ENCODE measurements around the gene HOXA4.
A peak's percentile ranks its signal among the peaks of the same experiment; 100 is the strongest.

HOXA4 gene

DNA sequence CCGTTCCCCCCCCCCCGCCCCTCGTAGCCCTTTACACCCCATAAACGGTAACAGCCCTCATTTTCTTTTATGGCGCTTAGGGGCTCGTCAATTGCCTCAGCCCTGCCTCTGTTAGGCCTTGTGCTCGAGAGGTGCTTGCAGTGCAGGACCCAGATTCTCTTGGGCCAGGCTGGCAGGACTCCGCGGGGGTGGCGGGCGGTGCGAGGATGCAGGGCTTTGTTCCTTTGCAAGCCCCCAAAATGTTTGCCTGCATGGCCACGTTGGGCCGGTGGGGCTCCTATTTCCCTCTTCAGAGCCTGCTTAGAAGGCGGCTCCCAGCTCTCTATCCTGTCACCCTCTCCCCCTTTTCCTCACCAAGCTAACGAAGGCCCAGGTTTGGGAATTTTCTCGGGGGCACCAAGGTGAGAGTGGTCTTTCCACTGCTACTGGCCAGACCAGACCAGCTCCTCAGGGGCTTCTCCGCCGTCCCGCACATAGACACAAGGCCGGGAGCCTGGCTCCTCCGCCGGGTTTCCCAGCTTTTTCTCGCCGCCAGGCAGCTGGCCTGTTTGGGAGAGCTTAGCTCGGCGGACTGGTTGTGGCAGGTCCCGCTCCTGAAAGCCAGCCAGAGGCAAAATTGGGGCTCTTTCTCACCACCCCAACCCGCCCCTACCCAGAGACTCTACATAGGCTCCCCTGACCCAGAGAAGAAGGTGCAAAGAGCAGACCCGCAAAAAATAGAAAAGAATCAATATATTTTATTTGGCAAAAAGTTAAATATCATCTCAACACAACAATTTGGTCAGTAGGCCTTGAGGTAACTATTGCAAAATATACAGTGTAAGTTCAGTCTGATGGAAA lies 31.4 kb upstream of the HOXA4 start:
- ChIA-PET POLR2A (no interaction called here), CTCF (interaction anchor here (0.8 to 3.8 kb wide), 29 partner anchors 11 to 1310 kb away, joined by 3 to 59 read pairs (median 4); partner anchors contain the start of gene HOXA3)
- TF ChIP-seq, protein P1, sequence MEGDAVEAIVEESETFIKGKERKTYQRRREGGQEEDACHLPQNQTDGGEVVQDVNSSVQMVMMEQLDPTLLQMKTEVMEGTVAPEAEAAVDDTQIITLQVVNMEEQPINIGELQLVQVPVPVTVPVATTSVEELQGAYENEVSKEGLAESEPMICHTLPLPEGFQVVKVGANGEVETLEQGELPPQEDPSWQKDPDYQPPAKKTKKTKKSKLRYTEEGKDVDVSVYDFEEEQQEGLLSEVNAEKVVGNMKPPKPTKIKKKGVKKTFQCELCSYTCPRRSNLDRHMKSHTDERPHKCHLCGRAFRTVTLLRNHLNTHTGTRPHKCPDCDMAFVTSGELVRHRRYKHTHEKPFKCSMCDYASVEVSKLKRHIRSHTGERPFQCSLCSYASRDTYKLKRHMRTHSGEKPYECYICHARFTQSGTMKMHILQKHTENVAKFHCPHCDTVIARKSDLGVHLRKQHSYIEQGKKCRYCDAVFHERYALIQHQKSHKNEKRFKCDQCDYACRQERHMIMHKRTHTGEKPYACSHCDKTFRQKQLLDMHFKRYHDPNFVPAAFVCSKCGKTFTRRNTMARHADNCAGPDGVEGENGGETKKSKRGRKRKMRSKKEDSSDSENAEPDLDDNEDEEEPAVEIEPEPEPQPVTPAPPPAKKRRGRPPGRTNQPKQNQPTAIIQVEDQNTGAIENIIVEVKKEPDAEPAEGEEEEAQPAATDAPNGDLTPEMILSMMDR (IDR thresholded peaks at IDR 0.05; ENCODE audit: control extremely low read depth, extremely low read depth, low read depth, missing control alignments): no peak
- no peak for DNase-seq (ENCODE audit: extremely low spot score)

DNA sequence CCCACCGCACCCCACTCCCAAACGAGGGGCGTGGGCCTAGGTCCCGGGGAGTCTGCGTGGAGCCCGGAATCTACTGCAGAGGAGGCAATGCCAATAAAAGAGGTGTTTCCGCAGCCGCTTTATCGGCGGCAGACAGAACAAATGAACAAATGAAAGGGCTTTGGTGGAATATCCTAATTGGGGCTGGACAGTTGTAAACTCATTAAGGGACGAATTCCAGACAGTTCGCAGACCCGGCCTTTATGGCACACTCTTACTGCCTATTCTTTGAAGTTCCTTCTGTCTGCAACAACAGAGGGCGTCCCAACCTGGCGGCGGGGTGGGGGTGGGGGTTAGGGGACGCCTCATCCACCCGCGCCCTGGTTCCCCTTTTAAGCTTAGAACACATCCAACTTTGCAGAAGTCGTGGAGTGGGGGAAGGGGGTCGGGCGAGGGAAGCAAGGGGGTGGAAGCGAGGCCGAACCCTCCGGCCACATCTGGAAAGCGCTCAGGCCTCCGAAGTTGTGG lies 30.7 kb upstream of the HOXA4 start:
- TF ChIP-seq, protein P1 (IDR thresholded peaks at IDR 0.05; ENCODE audit: control extremely low read depth, extremely low read depth, low read depth, missing control alignments): no peak
- no peak for DNase-seq (ENCODE audit: extremely low spot score)
- ChIA-PET POLR2A (no interaction called here), CTCF (interaction anchor here (0.6 to 3.8 kb wide), 47 partner anchors 10 to 1309 kb away, joined by 3 to 59 read pairs (median 4); partner anchors contain the start of genes EVX1, HOXA3 and HOXA5)

DNA sequence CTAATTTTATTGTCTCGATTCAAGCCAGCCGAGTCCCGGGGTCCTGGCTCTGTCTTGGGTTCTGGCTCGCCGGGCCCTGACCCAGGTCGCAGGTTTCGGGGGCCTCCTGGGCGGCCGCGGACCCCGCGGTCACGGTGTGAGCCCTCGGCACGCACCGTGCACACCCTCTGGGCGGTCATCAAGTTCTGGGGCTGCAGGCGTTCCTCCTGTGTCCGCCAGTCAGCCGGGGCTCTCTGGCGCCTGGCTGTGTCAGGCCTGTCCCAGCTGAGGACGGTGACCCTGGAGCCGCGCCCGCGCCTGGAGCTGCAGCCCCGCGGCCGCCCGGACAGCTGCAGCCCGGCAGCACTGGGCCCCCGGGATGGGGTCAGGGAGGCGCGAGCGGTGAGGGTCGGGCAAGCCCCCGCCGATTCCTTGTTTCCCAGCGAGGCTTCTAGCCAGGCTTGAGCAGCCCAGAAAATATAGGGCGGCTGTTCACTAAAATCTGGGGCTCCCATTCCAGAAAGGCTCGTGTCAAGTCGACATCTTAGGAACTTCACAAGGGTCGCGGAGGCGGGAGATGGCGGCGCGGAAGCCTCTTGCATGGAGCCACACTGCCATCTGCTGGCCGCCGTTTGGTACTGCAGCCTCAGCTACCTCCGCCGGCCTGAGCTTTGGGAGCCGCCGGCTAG lies 30.1 kb upstream of the HOXA4 start:
- ChIA-PET CTCF (interaction anchor here (0.6 to 3.8 kb wide), 48 partner anchors 10 to 1309 kb away, joined by 3 to 59 read pairs (median 4); partner anchors contain the start of genes EVX1, HOXA3 and HOXA5), POLR2A (no interaction called here)
- TF ChIP-seq, protein P1 (IDR thresholded peaks at IDR 0.05; ENCODE audit: control extremely low read depth, extremely low read depth, low read depth, missing control alignments): peak; percentile 97
- DNase-seq (ENCODE audit: extremely low spot score): peak; percentile 87

DNA sequence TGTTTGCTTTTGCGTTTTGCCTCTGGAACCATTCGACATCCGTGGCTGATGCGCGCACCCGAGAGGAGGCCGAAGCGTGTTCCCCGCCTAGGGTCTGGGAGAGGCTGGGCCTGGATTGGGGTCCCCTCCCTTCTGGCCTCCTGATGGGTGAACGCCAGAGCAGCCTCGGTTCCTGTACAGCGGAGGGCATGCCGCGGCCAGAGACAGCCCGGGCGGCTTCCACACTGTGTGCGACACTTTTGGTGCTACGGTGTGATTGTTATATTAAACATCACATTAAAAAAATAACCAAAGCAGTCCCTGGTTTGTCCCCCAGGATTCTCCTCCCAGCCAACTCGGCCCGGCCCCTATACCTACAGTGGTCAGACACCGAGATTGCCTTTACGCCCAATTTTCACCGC lies 29.6 kb upstream of the HOXA4 start:
- ChIA-PET POLR2A (no interaction called here), CTCF (interaction anchor here (0.6 to 3.8 kb wide), 33 partner anchors 8 to 1298 kb away, joined by 3 to 59 read pairs (median 6); partner anchors contain the start of gene HOXA3)
- no peak for DNase-seq (ENCODE audit: extremely low spot score)
- TF ChIP-seq, protein P1 (IDR thresholded peaks at IDR 0.05; ENCODE audit: control extremely low read depth, extremely low read depth, low read depth, missing control alignments): no peak

DNA sequence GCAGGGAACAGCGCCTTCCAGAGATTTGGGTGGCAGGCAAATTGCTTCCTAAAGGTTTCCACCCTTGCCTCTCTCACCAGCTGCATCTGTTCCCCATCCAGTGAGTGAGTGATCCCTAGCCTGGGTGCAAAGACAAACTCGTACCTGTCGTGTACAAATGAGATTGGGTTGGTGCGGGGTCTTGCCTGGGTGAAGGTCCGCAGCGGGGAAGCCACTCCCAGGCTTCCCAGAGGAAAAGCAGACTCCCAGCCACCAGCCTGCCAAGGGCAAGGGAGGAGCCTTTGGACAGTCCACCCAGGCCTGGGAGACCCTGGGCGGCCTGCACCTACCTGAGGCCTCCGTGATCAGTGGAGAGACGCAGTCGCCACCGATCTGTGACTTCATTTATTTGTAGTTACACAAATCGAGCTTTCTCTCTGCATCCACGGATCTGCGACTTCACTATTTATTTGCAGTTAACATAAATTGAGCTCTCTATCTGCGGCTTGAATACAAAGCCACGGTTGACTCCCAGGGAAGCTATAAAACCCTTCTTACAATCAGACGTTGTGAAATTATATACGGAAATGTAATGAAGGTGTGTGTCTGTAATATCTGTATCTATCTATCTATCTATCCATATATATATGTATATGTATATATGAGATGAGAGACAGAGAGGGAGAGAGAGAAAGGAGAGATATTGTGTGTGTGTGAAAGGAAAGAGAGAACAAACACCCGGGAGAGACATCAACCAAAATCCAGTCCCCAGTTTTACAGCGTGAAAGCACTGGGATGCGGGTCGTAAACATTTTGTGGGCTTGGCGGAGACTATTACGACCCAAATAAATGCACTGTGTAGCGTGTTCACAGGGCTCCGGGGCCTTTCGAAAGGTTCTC lies 28.9 kb upstream of the HOXA4 start:
- POLR2A ChIA-PET: no interaction called here

More for the DNA sequence above, 28.9 kb upstream of the HOXA4 start:
- no peak for DNase-seq (ENCODE audit: extremely low spot score)
- CTCF ChIA-PET: interaction anchor here (0.9 to 1.7 kb wide), 16 partner anchors 9 to 1267 kb away, joined by 3 to 16 read pairs (median 4); partner anchors contain the start of gene HOXA11
- TF ChIP-seq, protein P1 (IDR thresholded peaks at IDR 0.05; ENCODE audit: control extremely low read depth, extremely low read depth, low read depth, missing control alignments): no peak
